Mucosa of descending colon (tissue), 3 donors: ENCODE results near the gene SBF2. TPM values are rescaled to one million over a fixed set of nuclear protein-coding genes. Genes with fewer than 3 reads are reported as not detected.

Experiments
- ATAC-seq: fragments of 200-7000 bp; cut with Tn5 transposase; one replicate; pipeline ENCODE4 v1.9.1; 2020; ENCODE audit warnings: mild to moderate bottlenecking, moderate library complexity
- DNase-seq, 3 donors: peaks; one replicate each; pipeline ENCODE4 v3.0.0-alpha.2; 2020
- H3K36me3 ChIP-seq: fragments of 200-600 bp; one replicate; pipeline ENCODE4 v1.8.0; 2021; ENCODE audit warnings: low read depth, mild to moderate bottlenecking
- H3K4me1 ChIP-seq: fragments of 200-600 bp; one replicate; pipeline ENCODE4 v1.8.0; 2021; ENCODE audit warnings: low read depth, mild to moderate bottlenecking
- H3K4me3 ChIP-seq: fragments of 200-600 bp; one replicate; pipeline ENCODE4 v1.8.0; 2021; ENCODE audit warnings: mild to moderate bottlenecking
- H3K9me3 ChIP-seq: fragments of 200-600 bp; one replicate; pipeline ENCODE4 v1.8.0; 2021; ENCODE audit warnings: mild to moderate bottlenecking
- intact Hi-C, 2 donors: fragments of 100-400 bp; cut with DNase I in 1 of 2; cut with micrococcal nuclease in 1 of 2; formaldehyde crosslinking; loops; one replicate each; pipeline versions ENCODE4 v1.11.0 to v1.11.1; 2022; cut with DNase I, micrococcal nuclease
- total RNA-seq, 3 donors: library from RNA; stranded (reverse); fragmentation: NEBNext Ultra II Directional in 2 of 3; extraction: Animal tissue kit (Norgen Biotek cat#: 25700) in 2 of 3; gene quantifications; one replicate each; pipeline versions ENCODE4 v1.2.1 to v1.2.4, GENCODE V29; 2021 to 2023
- TF ChIP-seq, protein P1 (sequence below): fragments of 200-600 bp; IDR thresholded peaks from one replicate; pipeline ENCODE4 v1.8.0; 2022; ENCODE audit warnings: antibody characterized with exemption, mild to moderate bottlenecking
- donor health status: DM: no; HTN: no; CAD: no; lungs with moderate emphysema.
- donor health status: DM: no; HTN: no; CAD: no.
- donor health status: DM: no; HTN: yes; CAD: no.

SBF2 gene
- total RNA-seq, 3 donors from 2014 or later, result 35.2 to 60.3 (median 48.2) TPM

GRCh38 chr11:10291801-10292638, 2.0 kb downstream of the SBF2 start:
- TF ChIP-seq, protein P1, sequence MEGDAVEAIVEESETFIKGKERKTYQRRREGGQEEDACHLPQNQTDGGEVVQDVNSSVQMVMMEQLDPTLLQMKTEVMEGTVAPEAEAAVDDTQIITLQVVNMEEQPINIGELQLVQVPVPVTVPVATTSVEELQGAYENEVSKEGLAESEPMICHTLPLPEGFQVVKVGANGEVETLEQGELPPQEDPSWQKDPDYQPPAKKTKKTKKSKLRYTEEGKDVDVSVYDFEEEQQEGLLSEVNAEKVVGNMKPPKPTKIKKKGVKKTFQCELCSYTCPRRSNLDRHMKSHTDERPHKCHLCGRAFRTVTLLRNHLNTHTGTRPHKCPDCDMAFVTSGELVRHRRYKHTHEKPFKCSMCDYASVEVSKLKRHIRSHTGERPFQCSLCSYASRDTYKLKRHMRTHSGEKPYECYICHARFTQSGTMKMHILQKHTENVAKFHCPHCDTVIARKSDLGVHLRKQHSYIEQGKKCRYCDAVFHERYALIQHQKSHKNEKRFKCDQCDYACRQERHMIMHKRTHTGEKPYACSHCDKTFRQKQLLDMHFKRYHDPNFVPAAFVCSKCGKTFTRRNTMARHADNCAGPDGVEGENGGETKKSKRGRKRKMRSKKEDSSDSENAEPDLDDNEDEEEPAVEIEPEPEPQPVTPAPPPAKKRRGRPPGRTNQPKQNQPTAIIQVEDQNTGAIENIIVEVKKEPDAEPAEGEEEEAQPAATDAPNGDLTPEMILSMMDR, result no peak
- ATAC-seq, result no peak
- no peaks in the 10 kb centered on the region for H3K9me3 ChIP-seq
- DNase-seq, result peak in 2 of 3 donors; percentile 32 to 60
- intact Hi-C loops, result no loop called here
- no peak overlapping the region for H3K4me3 ChIP-seq
- peaks cover 12% of the 10 kb centered on the region for H3K4me1 ChIP-seq
- H3K36me3 ChIP-seq, result no peaks in the 10 kb centered on the region

GRCh38 chr11:10289765-10290380, 4.1 kb downstream of the SBF2 start:
- intact Hi-C loops, result no loop called here
- Histone ChIP-seq H3K36me3 (no peaks in the 10 kb centered on the region), H3K4me1 (peaks cover 13% of the 10 kb centered on the region), H3K4me3 (no peak overlapping the region), H3K9me3 (no peaks in the 10 kb centered on the region)
- no peak for ATAC-seq
- DNase-seq, result no peak
- TF ChIP-seq, protein P1, result no peak

DNA sequence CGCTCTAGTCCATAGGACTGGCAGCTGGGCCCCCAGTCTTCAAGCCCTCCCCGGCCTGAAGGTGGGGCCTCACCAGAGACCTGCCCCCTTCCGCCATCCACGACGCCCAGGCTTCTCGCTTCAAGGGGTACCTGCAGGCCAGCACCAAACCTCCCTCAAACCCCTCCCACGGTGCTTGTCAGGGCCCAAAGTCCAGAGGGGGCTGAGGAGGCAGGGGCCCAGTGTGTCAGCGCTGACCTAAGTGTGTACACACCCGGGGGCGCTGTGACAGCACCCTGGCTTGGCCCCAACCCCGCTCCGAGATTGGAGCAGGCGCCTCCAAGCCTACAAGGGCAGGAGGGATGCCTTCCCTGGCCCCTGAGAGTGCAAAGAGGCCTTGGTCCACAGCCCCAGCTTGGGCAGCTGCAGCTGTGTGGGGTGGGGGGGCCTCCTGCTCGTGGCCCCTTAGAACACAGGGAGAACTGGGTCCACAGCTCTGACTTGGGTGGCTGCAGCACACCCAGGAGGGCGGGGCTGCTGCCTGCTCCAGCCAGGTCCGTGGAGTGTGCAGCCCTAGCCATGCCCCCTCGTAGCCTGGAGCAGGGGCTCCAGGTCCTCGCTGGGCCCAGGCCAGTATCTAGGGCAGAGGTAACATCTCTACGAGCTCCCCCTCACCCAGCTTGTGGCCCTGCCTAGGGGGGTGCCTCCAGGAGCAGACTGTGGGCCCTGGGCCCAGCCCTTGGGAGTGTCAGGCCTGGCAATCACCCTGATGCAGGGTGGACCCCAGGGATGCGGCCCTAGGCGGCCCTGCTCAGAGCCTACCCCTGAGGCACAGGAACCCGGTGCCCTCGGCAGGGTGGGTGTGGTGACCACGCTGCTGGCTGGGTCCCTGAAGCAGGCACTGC, 4.9 kb downstream of the SBF2 start:
- peak in 1 of 3 donors; percentile 34 for DNase-seq
- peaks cover 13% of the 10 kb centered on the region for H3K4me1 ChIP-seq

GRCh38 chr11:10287766-10288715, 6.0 kb downstream of the SBF2 start:
- H3K4me1 ChIP-seq, result peaks cover 10% of the 10 kb centered on the region

More for the DNA sequence above, 4.9 kb downstream of the SBF2 start:
- intact Hi-C loops, result no loop called here
- Histone ChIP-seq H3K4me3 (no peak overlapping the region), H3K9me3 (no peaks in the 10 kb centered on the region), H3K36me3 (no peaks in the 10 kb centered on the region)
- no peak for ATAC-seq
- TF ChIP-seq, protein P1, result no peak

More at GRCh38 chr11:10287766-10288715, 6.0 kb downstream of the SBF2 start:
- intact Hi-C loops, result no loop called here
- TF ChIP-seq, protein P1, result no peak
- ATAC-seq (no peak), DNase-seq (no peak)
- H3K9me3 ChIP-seq, result no peaks in the 10 kb centered on the region
- no peaks in the 10 kb centered on the region for H3K36me3 ChIP-seq
- H3K4me3 ChIP-seq, result no peak overlapping the region
